HG02840 (cell line): ENCODE data around the gene NOS3.

ENCODE experiments used
- ATAC-seq: cut with Tn5 transposase; IDR thresholded peaks from one replicate; pipeline ENCODE4 v1.9.1; 2021; ENCODE audit warnings: mild to moderate bottlenecking, moderate library complexity, moderate number of reproducible peaks; ENCODE audit not compliant: unreplicated experiment, low FRiP score

NOS3 gene

DNA sequence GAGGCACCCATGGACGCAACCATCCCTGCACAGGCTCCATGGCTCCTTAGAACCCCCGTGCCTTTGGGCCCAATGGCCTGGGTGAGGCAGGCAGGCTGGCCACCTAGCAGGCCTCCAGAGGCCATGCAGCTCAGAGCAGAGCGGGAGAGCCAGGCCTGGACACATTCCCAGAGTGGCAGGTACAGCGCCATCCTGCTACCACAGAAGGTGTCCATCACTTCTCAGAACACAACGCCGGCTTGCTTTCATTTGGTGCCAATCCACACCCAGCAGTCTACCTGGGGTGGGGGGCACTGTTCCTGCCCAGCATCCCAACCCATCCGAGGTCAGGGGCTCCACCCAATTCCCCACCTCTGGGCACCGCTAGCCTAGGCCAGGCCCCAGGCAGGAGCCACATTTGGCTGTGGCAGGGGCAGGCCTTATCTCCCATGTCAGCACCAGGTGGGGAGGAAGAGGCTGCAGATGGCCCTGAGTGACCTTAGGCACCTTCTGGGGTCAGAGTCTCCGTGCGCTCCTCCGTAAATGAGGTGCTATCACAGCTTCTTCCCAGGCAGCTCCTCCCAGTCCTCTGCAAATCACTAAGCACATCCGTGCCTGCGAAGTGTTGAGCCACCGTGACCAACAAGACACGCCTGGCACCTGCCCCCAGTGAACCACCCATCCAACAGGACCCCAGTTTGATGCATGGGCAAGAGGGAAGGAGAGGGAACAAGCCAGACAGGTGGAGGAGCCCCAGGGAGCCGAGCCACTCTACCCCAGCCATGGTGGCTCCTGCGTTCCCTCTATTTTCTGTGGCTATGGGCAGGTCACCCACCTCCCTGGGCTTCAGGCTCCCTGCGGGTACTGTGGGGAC, 26.9 kb upstream of the NOS3 start:
- no peak for ATAC-seq

DNA sequence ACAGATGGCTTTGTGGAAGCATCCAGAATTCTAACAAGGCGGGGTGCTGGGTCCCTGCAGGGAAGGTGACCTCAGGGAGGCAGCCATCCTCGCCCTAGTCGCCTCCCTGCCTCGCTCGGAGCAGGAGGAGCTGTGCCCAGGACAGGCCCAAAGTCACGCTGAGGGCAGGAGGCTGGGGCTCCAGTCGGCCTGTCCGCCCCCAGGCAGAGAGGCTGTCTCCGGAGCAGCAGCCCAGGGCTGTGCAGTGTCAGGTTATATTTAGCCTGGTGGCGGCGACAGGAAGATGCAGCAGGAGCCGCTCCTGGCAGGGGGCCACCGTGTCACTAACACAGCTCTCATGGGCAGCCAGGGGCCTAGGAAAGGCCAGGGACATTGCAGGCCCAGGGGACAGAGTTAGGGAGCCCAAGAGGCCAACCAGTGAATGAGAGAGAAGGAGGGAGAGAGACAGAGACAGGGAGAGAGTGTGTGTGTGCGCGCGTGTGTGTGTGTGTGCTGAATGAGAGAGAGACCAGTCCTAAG, 26.2 kb upstream of the NOS3 start:
- ATAC-seq, result no peak

DNA sequence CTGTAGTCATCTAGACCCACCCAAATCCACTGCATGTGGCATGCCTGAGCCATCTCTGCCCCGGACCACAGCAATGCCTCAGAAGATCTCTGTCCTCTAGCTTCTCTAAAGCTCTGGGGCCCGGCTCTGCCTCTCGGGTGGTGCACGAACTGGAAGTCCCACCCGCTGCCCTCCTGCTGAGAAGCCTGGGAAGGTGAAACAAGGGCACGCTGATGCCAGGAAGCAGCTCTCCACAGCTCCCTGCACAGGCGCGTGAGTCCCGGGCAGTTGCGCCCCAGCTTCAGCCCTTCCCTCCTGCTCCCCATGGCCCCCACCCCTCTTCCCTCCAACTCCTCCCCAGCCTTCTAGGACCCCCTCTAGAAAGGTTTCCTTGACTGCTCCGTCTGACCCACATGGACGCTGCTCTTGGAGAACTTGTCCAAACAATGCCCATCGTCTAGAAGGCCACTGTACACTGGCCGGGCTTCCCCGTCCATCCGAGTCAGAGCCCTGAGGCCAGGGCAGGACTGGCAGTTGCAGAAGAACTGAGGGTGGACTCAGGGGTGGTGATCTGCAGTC, 25.5 kb upstream of the NOS3 start:
- ATAC-seq, result no peak

DNA sequence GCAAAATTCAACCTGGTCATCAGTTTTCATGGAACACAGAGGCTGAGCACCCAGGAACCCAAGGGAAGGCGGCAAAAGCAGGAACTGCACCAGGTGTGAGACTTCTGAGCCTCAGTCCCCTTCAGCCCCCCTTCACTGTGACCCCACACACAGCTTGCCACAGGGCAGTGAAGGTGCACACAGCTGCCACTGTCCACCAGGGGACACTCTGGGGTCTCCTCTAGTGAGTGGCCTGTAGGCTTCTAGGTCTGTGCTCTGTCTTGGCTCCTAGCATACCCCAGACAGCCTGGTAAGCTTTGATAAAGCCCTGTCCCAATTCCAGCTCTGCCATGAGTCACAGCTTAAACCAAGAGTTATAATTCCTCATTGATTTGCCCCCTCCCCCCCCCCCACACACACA, 24.8 kb upstream of the NOS3 start:
- ATAC-seq, result no peak

DNA sequence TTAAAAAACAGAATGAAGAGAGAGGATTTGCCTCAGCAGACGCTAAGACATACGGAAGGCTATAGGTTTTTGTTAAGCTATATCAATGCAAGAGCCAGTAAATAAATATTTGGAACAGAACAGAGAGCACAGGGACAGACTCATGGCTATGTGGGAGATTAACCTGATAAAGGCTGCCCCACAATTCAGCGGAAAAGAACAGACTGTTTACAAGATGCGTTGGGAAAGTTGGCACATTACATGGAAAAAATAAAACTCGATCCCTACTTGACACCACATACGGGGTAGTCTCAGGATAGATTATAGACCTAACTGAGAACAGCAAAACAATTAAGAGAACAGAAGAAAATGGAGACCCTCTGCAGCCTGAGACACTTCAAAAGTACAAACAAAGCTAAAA, 23.5 kb upstream of the NOS3 start:
- no peak for ATAC-seq

DNA sequence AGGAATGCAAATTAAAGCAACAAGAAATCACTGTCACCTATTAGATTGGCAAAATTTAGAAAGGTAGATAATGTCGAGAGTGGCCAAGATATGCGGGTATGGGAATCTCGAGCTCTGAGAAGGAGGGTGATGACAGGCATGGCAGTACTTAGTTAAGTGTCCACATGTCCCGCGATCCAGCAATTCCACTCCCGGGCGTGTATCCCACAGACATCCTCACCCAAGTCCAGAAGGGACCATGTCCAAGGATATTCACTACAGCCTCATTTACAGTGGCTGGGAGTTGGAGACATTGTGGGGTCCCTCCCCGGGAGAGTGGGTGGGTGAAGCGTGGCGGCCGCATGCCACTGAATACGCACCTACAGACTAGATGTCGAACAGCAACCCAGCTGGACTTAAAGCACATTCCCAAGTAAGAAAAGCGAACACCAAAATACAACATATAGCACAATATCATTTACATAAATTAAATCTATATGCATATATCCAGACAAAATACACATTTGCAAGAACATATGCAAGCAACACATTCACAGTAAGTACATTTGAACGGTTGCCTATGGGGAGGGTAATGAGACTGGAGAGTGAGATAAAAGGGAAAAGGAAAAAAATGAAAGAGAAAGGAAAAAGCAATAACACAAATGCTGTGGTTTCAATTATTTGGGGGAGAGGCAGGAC, 22.6 kb upstream of the NOS3 start:
- ATAC-seq, result no peak

DNA sequence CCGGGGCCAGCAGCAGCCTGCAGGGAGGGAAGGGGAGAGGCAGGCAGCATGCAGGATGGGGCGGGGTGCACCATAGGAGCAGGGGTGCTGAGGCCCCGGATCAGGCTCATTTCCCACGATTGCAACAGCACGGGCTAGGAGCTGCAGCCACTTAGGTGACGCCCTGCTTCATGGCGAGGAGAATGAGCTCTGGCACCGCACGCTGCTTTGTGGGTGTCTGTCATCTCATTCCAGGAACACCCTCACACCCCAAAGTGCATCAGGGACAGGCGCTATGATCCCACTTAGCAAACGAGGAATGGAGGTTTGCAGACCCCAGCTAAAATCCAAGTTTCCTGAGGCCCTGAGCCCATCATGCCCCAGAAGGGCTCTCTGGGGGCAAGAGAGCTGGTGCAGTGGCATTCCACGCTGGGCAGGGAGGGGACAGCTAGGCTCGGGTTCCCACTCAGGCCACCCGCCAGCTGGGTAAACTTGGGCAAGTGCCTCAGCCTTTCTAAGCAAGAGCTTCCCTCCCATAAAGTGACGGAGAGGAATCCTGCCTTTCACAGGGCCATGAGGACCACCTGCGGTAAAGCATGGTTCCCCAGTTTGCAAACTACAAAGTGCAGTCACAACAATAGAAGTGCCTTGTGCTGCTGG, 22.0 kb upstream of the NOS3 start:
- ATAC-seq, result no peak

DNA sequence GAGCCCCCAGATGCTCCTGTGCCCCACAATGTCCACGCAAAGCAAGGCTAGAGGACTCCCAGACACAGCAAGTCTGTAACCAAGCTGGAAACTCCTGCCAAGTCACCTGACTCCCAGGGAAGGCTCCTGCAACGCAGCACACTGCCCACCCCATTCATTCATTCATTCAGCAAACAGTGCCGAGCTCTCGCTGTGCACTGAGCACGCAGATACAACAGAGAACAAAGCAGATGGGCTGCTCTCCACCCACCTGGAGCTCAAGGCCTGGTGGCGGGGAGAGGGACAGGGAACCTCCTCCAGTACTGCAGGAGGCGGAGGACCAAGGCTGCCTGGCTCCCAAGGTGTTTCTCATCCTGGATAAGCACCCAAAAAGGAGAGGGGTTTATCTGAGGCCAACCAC, 21.3 kb upstream of the NOS3 start:
- no peak for ATAC-seq

DNA sequence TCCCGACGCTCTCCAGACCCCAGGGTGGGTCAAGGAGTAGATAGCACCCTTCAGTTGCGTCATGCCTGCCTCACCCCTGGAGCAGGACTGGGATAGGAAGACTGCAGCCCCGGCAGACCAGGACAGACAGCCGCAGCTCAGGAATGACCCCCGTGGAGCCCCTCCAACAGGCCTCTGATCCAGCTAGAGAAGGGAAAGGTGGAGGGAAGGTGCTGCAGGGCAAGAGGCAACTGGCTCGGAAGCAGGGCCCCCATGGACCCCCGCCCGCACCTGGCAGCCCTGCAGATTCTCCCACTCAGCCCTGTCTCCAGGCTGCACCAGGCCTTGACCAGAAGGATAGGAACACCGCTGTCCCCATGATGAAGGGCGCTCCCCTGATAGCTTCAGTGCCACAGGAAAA, 20.4 kb upstream of the NOS3 start:
- ATAC-seq, result no peak

DNA sequence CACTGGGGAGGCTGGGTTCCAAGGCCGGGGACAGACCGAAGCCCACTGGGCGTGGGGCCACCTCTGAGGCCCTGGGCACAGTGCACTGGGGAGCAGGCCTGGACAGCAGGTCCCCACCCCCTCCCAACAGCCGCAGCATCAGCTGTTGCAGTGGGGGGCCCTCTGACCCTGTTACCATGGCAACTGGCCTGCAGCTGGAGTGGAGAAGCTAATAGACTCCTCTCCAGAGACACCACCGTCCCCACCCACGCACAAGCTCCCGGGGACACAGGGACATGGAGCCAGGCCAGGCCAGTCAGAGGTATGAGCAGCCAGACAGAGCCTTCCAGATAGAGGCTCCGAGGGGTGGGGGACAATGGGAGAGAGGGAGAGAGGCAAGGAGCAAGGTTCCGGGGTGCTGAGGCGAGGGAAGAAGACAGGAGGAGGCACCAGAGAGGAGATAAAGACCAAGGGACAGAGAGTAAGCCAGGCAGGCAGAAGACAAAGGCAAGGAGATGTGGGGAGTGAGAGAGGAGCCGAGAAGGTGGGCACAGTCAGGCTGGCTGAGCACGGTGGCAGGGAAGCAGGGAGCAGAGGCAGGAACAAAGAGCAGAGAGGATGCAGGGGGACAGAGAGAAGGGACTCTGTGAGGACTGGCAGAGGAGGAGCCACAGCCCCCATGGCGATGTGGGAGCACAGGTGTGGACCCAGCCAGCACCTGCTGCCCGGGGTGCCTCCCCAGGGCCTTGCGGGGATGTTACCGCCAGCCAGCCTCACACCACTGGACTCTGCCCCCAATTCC, 19.4 kb upstream of the NOS3 start:
- ATAC-seq, result no peak

DNA sequence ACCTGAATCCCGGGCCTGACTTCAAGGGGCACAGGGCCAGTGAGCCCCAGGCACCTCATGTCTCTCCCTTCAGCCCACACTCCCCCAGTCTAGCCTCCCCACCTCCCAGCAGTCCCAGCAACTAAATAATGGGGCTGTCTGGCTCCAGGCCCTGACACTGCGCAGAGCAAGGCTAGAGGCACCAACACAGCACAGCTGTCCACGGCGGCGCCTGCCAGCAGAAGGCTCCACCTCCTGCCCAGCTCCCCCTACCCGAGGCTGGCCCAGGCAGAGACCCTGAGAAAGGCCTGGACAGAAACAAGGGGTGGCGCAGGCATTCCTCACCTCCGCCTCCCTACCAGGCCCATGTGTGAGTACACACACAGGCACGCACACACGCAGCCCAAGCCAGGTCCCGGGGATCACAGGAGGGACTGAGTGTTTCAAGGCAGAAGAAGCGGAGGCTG, 18.8 kb upstream of the NOS3 start:
- ATAC-seq, result no peak

DNA sequence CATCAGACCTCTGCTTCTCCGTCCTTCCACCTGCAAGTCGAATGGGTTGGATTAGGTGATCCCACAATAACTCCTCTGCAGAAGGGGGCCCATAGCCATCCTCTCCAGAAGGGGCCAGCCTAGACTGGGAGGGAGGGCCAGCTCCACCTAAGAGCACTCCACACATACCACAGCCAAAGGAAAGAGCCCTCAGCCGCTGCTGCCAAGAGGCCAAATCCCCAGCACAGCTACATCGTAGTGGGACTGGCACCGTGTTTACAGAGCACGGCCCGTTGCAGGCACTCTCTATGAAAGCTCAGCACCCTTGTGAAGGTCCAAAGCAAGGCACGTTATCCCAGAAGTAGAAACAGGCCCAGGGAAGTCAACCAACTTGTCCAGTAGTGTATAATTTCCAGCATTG, 18.1 kb upstream of the NOS3 start:
- ATAC-seq, result no peak

DNA sequence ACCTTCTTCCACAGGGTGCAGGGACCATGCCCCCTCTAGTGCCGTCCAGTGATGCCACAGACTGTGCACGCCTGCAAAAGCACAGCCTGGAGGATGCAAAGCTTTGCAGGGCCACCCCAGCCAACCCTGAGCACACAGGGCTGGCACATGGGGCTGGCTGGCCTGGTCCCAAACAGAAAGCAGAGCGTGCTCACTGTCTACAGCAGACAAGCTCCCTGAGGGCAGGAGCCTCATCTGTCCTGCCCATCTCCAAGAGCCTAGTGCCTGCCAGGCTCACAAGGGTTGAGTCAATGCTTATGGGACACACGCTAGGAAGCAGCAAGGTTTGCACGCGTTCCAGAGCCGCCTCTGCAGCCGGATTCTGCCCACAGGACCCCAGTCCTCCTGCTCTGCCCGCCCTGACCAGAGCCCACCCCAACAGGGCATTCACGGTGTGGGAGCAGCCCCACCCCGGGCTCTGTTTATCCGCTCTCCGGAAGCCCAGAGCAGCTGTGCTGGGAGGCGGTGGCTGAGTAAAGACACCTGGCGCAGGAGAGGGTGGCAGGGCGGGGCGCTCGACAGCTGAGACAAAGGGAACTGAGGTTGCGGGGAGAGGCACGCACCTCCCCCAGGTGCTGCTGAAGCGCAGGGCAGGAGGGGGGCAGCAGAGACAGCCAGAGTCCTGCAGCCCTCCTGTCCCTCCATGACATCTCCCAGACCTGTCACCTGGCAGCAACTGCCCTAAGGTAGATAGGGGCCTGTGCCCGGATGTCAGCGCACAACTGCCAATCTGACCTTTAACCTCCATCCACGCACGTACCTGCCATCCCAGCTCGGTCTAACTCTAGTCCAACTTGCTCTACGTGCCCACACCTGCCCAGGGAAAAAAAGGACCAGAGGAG, 17.0 kb upstream of the NOS3 start:
- ATAC-seq, result no peak

DNA sequence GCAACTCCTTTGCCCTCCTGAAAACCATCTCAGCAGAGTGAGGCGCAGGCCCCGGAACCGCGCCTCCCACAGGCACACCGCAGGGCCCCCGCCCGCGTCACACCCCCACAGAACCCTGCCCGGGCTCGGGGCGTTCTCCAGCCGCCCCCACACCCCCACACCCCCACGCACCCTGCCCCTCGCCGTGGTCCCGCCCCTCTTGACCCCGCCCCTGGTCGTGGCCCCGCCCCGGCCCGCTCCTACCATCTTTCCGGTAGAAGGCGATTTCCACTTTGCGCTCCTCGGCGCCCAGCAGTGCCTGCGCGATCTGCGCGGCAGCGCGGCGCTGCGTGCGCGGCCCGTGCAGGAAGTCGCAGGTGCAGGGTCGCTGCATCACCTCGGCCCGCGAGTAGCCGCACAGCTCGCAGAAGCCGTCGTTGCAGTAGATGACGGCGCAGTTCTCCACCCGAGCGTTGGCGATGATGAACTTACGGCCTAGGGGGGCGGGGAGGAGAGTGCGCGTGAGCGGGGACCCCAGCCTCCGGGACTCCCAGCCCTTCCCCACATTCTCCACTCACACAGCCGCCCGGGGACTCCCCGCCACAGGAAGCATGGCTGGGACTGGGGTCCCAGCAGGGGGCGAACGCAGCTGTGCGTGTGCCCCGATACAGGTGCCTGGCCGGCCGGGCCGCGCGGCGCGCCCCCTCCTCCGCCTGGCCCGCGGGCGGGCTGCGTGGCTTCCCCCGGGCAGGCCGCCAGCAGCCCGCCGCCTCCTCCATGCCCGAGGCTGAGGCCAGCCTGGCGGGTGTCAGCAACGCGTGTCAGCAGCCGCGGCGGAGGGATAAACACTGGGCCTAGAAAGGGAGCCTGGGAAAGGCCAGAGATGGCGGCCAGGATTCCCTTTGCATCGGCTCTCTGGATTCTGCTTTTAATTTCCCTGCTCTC, 16.1 kb upstream of the NOS3 start:
- ATAC-seq, result no peak

DNA sequence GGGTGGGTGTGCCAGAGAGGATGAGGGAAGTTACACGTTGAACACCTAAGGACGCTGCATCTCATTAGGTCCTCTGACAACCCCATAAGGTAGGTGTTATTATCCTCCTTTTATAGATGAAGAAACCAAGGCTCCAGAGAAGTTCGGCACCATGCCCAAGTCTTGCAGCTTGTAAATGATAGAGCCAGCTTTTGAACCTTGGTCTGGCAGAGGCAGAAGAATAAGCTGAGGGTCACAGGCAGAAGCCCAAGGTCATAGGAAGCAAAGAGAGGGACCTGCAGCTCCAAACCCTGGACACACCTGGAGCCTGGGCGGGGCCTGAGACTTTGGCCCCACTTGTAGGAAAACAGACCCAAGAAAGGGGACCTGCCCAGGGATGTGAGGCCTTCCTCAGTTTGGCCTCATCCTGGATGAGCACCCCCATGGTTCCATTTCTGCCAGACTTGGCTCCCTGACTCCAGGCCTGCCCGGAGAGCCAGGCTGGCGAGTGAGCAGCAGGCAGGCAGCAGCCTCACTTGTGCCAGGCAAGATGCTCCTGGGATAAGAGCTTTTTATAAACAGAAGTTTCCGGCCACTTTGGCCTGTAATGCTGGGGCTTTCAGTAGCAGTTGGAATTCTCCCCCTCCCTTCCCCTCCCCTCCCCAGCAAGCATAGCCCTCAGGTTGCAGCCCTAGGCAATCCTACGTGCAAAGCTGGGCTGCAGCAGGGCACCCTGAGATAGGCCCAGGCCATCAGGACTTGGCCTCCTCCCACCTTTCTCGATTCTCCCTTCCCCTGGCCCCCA, 15.1 kb upstream of the NOS3 start:
- no peak for ATAC-seq

DNA sequence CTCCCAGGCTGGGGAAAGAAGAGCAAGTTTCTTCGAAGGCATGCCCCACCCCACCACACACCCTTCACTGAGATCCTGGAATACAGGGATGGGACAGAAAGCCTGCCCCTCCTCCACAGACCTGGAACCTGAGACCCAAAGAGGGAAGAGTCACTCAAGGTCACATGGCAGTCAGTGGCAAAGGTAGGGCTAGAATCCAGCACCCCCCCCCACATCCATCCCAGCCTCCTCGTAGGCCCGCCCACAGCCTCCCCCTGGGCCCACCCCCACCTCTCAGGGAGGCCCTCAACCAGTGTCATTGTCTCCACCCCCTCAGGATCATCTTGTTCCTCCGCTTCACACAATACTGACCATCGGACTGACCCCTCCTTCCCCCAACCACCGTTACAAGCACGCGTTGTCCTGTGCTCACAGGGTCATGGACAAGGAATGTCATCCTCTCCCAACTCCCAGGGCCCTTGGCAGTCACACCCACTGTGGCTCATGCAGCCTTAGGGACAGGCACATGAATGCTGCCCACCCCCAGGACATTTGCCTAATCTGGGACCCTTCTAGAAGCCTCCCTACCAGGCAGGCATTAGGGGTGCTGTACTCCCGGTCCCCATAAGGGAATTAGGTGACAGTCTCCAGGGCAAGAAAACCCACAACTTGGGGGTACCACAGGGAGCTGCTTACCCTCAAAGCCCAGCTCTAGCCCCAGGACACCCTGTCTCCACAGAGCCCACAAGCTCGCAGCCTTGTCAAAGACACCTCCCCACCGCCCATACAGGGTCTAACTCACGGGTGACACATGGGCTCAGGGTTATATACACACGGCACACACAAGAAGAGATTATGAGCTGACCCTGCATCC, 14.1 kb upstream of the NOS3 start:
- ATAC-seq, result no peak
